SU-DHL-6 (cell line): ENCODE data around the gene TMPRSS2.

Experiments
- H2AFZ ChIP-seq: fragments of 200-600 bp; sonication (generic); 2 replicates; pipeline ENCODE4 v1.6.1; 2014; ENCODE audit warnings: low read depth, mild to moderate bottlenecking, moderate library complexity, mixed read lengths, antibody characterized with exemption, low read length; ENCODE audit not compliant: severe bottlenecking
- H3F3A ChIP-seq: fragments of 200-600 bp; shearing (Covaris generic); 2 replicates; pipeline ENCODE4 v1.6.0; 2016; ENCODE audit warnings: antibody characterized with exemption, mild to moderate bottlenecking; ENCODE audit not compliant: insufficient read depth
- H3K27ac ChIP-seq: fragments of 200-600 bp; sonication (generic); 2 replicates; pipeline ENCODE4 v1.5.1; 2016; ENCODE audit warnings: low read depth, mild to moderate bottlenecking, low read length, moderate library complexity, mixed read lengths
- H3K27me3 ChIP-seq: fragments of 200-600 bp; sonication (generic), shearing (Covaris generic); 2 replicates; pipeline ENCODE4 v1.6.0; 2014; ENCODE audit warnings: mild to moderate bottlenecking, low read length
- H3K36me3 ChIP-seq: fragments of 200-600 bp; sonication (generic); 2 replicates; pipeline ENCODE4 v1.6.1; 2014; ENCODE audit warnings: mild to moderate bottlenecking, low read length, mixed read lengths
- H3K4me2 ChIP-seq: fragments of 300-600, 200-600 bp; shearing (Covaris generic), sonication (generic); 2 replicates; pipeline ENCODE4 v1.6.0; 2014; ENCODE audit warnings: low read length, low read depth, mild to moderate bottlenecking; ENCODE audit not compliant: poor library complexity, severe bottlenecking
- H3K4me3 ChIP-seq: fragments of 200-600 bp; sonication (generic); 2 replicates; pipeline ENCODE4 v1.5.1; 2014; ENCODE audit warnings: antibody characterized with exemption, low read length, mild to moderate bottlenecking, mixed read lengths; ENCODE audit not compliant: insufficient read depth, poor library complexity, severe bottlenecking
- H3K79me2 ChIP-seq: fragments of 200-600 bp; sonication (generic); 2 replicates; pipeline ENCODE4 v1.6.1; 2014; ENCODE audit warnings: mild to moderate bottlenecking, low read length, moderate library complexity; ENCODE audit not compliant: insufficient read depth
- H3K9ac ChIP-seq: fragments of 200-600 bp; sonication (generic); 2 replicates; pipeline ENCODE4 v1.7.0; 2014; ENCODE audit warnings: mild to moderate bottlenecking, low read length
- H3K9me2 ChIP-seq: fragments of 200-600 bp; sonication (generic); replicated peaks from 2 replicates; pipeline ENCODE4 v1.6.1; 2014; ENCODE audit warnings: low read length; ENCODE audit not compliant: insufficient read depth
- H3K9me3 ChIP-seq: fragments of 200-600 bp; sonication (generic); 2 replicates; pipeline ENCODE4 v1.6.1; 2014; ENCODE audit warnings: low read length, mixed read lengths; ENCODE audit not compliant: insufficient read depth
- H4K20me1 ChIP-seq: fragments of 200-600 bp; sonication (generic); 2 replicates; pipeline ENCODE4 v1.6.1; 2014; ENCODE audit warnings: low read depth, mild to moderate bottlenecking, antibody characterized with exemption, low read length, moderate library complexity, mixed read lengths
- EZH2phosphoT487 ChIP-seq: fragments of 200-600 bp; sonication (generic), shearing (Covaris generic); conservative IDR thresholded peaks from 2 replicates; pipeline ENCODE4 v1.6.1; 2018; ENCODE audit warnings: mild to moderate bottlenecking, antibody characterized with exemption, low read length, moderate library complexity, mixed read lengths
- TF ChIP-seq, protein P1 (sequence below): fragments of 200-600 bp; sonication (generic); IDR thresholded peaks from one replicate; pipeline ENCODE4 v1.5.1; 2017; ENCODE audit warnings: antibody characterized with exemption, mild to moderate bottlenecking, low read length, moderate library complexity; ENCODE audit not compliant: insufficient read depth, poor library complexity, severe bottlenecking

Gene TMPRSS2

DNA sequence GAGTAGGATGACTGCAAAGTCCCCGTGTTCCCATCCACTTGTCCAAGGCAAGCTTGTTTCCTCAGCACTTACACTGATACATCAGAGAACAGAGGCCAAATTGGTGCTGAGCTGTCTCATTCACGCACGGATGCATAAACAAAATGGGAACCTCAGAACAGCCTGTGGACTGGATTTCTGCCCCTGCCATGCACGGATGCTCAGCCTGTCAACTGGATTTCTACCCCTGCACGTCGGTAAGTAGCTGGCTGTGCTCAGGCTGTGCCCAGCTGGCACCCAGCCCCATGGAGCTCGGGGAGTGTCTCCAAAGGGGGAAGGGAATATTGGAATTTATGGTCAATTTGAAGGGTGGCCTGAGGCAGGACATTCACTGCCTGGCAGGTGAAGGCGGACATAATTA, 40.8 kb upstream of the TMPRSS2 start:
- H3K4me3 ChIP-seq: no peak overlapping the region
- no peaks in the 10 kb centered on the region for H3K27me3 ChIP-seq
- no peaks in the 10 kb centered on the region for H3F3A ChIP-seq
- TF ChIP-seq, protein P1, sequence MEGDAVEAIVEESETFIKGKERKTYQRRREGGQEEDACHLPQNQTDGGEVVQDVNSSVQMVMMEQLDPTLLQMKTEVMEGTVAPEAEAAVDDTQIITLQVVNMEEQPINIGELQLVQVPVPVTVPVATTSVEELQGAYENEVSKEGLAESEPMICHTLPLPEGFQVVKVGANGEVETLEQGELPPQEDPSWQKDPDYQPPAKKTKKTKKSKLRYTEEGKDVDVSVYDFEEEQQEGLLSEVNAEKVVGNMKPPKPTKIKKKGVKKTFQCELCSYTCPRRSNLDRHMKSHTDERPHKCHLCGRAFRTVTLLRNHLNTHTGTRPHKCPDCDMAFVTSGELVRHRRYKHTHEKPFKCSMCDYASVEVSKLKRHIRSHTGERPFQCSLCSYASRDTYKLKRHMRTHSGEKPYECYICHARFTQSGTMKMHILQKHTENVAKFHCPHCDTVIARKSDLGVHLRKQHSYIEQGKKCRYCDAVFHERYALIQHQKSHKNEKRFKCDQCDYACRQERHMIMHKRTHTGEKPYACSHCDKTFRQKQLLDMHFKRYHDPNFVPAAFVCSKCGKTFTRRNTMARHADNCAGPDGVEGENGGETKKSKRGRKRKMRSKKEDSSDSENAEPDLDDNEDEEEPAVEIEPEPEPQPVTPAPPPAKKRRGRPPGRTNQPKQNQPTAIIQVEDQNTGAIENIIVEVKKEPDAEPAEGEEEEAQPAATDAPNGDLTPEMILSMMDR: no peak
- TF ChIP-seq EZH2phosphoT487: no peak
- no peak overlapping the region for H2AFZ ChIP-seq
- no peak overlapping the region for H3K4me2 ChIP-seq
- H3K9ac ChIP-seq: no peak overlapping the region
- no peak overlapping the region for H3K27ac ChIP-seq
- no peaks in the 10 kb centered on the region for H3K9me3 ChIP-seq
- no peaks in the 10 kb centered on the region for H3K36me3 ChIP-seq
- H3K79me2 ChIP-seq: no peaks in the 10 kb centered on the region
- no peaks in the 10 kb centered on the region for H4K20me1 ChIP-seq
- no peaks in the 10 kb centered on the region for H3K9me2 ChIP-seq

DNA sequence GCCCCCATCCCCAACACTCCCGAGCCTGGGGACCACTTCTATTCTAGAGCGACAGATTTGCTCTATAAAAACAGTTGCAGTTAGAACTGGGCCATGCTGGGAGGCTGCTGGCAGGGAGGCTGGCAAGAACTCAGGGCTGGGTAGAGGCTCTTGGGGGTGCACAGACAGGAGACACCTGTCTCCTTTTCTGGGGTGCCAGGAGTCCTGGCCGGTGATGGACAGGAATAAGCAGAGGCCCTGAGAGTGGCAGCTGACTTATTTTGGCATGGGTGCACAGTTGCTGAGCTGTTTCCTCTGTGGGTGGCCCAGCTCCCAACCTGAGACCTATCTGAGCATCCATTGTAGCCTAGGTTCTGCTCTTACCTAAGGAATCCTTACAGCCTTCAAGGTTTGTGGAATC, 39.2 kb upstream of the TMPRSS2 start:
- no peak overlapping the region for H3K9ac ChIP-seq
- no peaks in the 10 kb centered on the region for H3F3A ChIP-seq
- H3K27ac ChIP-seq: no peak overlapping the region
- no peaks in the 10 kb centered on the region for H3K27me3 ChIP-seq
- H3K36me3 ChIP-seq: no peaks in the 10 kb centered on the region
- H4K20me1 ChIP-seq: no peaks in the 10 kb centered on the region
- no peaks in the 10 kb centered on the region for H3K9me3 ChIP-seq
- H3K4me3 ChIP-seq: no peak overlapping the region
- H2AFZ ChIP-seq: no peak overlapping the region
- H3K4me2 ChIP-seq: no peak overlapping the region
- H3K9me2 ChIP-seq: no peaks in the 10 kb centered on the region
- no peaks in the 10 kb centered on the region for H3K79me2 ChIP-seq
- TF ChIP-seq, protein P1: no peak
- no peak for TF ChIP-seq EZH2phosphoT487

DNA sequence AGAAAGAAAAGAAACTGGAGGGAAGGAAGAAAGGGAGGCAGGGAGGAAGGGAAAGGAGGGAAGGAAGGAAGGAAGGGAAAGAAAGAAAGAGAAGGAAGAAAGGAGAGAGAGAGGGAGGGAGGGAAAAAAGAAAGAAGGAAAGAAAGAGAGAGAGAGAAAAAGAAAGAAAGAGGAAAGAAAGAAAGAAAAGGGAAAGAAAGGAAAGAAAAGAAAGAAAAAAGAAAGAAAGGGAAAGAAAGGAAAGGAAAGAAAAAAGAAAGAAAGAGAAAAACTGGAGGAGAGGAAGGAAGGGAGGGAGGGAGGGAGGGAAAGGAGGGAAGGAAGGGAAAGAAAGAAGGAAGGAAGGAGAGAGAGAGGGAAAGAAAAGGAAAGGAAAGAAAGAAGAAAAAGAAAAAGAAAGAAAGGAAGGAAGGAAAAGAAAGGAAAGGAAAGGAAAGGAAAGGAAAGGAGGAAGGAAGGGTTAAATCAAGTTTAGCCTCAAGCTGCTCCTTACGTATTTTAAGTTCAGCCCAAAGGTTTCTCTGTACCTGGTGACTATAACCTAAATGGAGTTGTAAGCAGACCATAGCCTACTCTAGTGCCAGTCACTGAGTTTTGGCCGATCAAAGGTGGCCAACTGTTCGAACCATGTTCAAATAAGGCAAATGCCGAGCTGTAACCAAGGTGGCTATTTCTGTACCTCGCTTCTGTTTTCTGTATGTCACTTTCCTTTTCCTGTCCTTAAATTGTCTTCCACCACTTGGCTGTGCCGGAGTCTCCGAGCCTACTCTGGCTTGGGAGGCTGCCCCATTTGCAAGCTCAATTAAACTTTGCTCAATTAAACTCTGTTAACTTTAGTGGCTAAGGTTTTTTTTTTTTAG, 37.8 kb upstream of the TMPRSS2 start:
- H3K27ac ChIP-seq: no peak overlapping the region
- H3K9me3 ChIP-seq: no peaks in the 10 kb centered on the region
- H3K4me2 ChIP-seq: no peak overlapping the region

More for the DNA sequence above, 37.8 kb upstream of the TMPRSS2 start:
- no peak overlapping the region for H2AFZ ChIP-seq
- TF ChIP-seq, protein P1: no peak
- no peak for TF ChIP-seq EZH2phosphoT487
- no peaks in the 10 kb centered on the region for H4K20me1 ChIP-seq
- no peak overlapping the region for H3K4me3 ChIP-seq
- no peaks in the 10 kb centered on the region for H3K9me2 ChIP-seq
- H3F3A ChIP-seq: no peaks in the 10 kb centered on the region
- no peaks in the 10 kb centered on the region for H3K36me3 ChIP-seq
- H3K79me2 ChIP-seq: no peaks in the 10 kb centered on the region
- no peaks in the 10 kb centered on the region for H3K27me3 ChIP-seq
- H3K9ac ChIP-seq: no peak overlapping the region
